Muscle layer of duodenum (tissue), 2 donors: ENCODE measurements around the gene RND2.
"Not testable (repeated sequence)": the region's sequence is repeated elsewhere in the genome, so short reads cannot be mapped to it uniquely, and the experiment has no call there.

Experiments
- H3K27ac ChIP-seq: one replicate; pipeline ENCODE4 v1.7.0; 2013; ENCODE audit warnings: mild to moderate bottlenecking, low read length
- H3K27me3 ChIP-seq: one replicate; pipeline ENCODE4 v1.7.0; 2013; ENCODE audit warnings: low read depth, mild to moderate bottlenecking, control low read depth, low read length
- H3K36me3 ChIP-seq, 2 donors: one replicate each; pipeline ENCODE4 v1.7.0; 2013; ENCODE audit warnings: low read length in 2 of 2, control low read depth in 1 of 2, mild to moderate bottlenecking in 1 of 2; ENCODE audit not compliant: insufficient read depth in 2 of 2, control insufficient read depth in 1 of 2
- H3K4me1 ChIP-seq, 2 donors: one replicate each; pipeline ENCODE4 v1.7.0; 2013; ENCODE audit warnings: low read length in 2 of 2, mild to moderate bottlenecking in 2 of 2, control low read depth in 1 of 2, moderate library complexity in 1 of 2; ENCODE audit not compliant: insufficient read depth in 2 of 2, control insufficient read depth in 1 of 2
- H3K4me3 ChIP-seq, 2 donors: one replicate each; pipeline ENCODE4 v1.7.0; 2013; ENCODE audit warnings: low read length in 2 of 2, low read depth in 1 of 2, mild to moderate bottlenecking in 1 of 2
- H3K9me3 ChIP-seq, 2 donors: one replicate each; pipeline ENCODE4 v1.7.0; 2013; ENCODE audit warnings: low read length in 2 of 2, control low read depth in 1 of 2, mild to moderate bottlenecking in 1 of 2; ENCODE audit not compliant: control insufficient read depth in 1 of 2
- donor health status: healthy.

Gene RND2, protein sequence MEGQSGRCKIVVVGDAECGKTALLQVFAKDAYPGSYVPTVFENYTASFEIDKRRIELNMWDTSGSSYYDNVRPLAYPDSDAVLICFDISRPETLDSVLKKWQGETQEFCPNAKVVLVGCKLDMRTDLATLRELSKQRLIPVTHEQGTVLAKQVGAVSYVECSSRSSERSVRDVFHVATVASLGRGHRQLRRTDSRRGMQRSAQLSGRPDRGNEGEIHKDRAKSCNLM

DNA sequence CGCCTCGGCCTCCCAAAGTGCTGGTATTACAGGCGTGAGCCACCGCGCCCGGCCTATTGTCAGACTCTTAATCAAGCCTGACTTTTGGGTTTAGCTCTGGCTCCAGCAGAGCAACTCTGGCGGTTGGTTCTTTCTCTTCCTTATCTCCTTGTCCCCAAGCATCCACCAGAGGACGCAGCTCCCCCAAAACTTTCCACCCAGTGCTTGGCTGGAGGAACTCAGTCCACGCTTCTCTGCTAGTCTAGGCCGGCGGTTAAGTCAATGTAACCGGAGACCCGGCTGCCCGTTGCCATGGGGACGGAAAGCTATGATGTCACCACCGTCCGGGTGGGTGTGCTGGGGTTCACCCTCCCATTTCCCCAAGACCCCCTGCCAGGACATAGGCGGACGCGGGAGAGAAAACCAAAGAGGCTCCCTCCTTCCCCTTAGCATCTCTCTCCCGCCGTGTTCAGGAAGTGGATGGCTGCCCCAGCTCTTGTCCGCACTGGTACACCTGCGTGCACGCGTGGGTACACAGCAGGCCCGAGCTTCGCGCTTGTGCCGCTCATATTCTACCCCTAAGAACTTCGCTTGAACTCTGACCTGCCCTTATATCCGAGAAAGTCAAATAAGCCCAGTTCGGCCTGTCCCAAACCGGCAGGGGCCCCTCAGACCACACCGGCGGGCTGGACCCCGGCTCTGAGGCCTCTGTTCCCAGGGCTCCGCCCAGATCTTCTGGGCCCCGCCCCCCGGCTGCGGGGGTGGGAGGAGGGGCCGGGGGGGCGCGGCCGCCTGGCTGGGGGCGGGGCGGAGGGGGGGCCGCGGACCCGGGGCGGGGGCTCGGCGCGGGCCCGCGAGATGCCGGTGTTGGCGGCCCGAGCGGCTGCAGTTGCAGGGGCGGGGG is at the start of gene RND2:
TSS of gene RND2 (plus strand) at position 825 of the 883 bp plus-strand sequence. CDS start 117 bp downstream, outside the sequence.
- H3K4me1 ChIP-seq = peaks cover 3 to 9% of the 10 kb centered on the region in 2 donors
- no peaks in the 10 kb centered on the region for H3K27me3 ChIP-seq
- peaks cover 0 to 4% of the 10 kb centered on the region in 2 donors for H3K36me3 ChIP-seq
- peak within 1 kb of the TSS; percentile 56 for H3K27ac ChIP-seq
- H3K9me3 ChIP-seq = no peaks in the 10 kb centered on the region
- H3K4me3 ChIP-seq = peak within 1 kb of the TSS; percentile 68 to 79

DNA sequence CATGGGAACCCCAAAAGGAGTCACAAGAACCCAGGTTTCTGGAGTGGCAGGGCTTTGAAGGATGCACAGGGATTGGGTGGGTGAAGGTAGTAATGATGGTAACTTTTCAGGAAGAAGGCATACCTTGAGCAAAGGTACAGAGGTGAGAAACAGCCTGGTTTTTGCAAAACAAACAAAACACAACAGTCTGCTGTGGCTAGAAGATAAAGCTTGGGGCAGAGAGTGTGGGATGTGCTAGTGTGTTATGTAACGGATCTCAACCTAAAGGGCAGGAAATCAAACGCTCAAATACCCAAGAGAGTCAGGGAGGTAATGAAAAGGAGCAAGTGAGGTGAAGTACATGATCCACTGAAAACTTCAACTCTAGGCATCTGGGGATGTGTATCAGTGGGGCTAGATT is 49.8 kb upstream of the RND2 start:
- Histone ChIP-seq H3K36me3 (no peaks in the 10 kb centered on the region), H3K27me3 (no peaks in the 10 kb centered on the region), H3K4me3 (no peak overlapping the region), H3K9me3 (no peaks in the 10 kb centered on the region), H3K27ac (no peak overlapping the region), H3K4me1 (peaks cover 0 to 6% of the 10 kb centered on the region in 2 donors)

DNA sequence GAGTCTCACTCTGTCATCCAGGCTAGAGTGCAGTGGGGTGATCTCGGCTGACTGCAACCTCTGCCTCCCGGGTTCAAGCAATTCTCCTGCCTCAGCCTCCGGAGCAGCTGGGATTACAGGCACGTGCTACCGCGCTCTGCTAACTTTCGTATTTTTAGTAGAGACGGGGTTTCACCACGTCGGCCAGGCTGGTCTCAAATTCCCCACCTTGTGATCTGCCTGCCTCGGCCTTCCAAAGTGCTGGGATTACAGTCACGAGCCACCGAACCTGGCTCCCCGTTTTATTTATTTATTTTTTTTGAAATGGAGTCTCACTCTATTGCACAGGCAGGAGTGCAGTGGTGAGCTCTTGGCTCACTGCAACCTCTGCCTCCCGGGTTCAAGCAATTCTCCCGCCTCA is 49.3 kb upstream of the RND2 start:
- H3K27ac ChIP-seq, H3K36me3 ChIP-seq, H3K4me3 ChIP-seq, H3K27me3 ChIP-seq, H3K9me3 ChIP-seq, H3K4me1 ChIP-seq: not testable (repeated sequence)

DNA sequence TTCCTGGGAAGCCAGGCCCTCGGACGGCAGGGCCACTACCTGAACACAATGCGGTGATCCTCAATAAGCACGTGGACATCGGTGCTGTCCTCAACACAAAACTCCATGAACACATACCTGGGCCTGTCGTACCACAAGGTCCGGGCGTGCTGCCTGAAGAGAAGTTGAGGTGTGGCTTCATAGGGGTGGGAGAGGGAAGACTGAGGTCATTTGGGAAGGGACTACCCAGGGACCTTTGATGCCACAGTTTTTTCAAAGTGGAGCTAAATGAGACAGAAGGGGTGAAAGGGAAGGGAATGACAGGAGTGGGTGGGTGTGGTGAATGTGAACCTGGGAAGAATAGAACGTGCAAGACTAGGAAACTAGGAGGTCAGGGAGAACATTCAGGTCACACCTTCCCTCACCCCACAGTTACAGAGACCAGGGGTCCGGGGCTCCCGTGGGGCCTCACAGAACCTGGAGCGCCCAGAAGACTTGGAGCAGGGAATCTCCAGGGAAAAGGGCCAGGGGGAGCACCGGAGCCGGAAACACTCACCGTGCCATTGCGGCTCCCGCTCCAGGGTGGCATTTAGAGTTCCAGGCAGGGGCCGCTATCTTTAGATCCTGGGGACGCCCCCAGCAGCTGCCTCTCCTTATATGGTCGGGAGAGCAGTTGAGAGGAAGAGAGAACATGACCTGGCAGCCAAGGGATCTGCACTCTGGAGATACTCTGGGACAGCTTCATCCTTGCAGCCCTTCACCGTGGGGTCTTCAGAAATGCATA is 45.3 kb upstream of the RND2 start, which contains the start of gene PTGES3L:
TSS of gene PTGES3L (minus strand) at position 570 of the 763 bp plus-strand sequence. CDS start at position 543, 27 bp downstream.
- H3K27me3 ChIP-seq = no peaks in the 10 kb centered on the region
- no peaks in the 10 kb centered on the region for H3K9me3 ChIP-seq
- no peaks in the 10 kb centered on the region for H3K36me3 ChIP-seq
- peak within 1 kb of the TSS; percentile 82 to 97 for H3K4me3 ChIP-seq
- peaks cover 0 to 23% of the 10 kb centered on the region in 2 donors for H3K4me1 ChIP-seq
- peak within 1 kb of the TSS; percentile 71 for H3K27ac ChIP-seq

DNA sequence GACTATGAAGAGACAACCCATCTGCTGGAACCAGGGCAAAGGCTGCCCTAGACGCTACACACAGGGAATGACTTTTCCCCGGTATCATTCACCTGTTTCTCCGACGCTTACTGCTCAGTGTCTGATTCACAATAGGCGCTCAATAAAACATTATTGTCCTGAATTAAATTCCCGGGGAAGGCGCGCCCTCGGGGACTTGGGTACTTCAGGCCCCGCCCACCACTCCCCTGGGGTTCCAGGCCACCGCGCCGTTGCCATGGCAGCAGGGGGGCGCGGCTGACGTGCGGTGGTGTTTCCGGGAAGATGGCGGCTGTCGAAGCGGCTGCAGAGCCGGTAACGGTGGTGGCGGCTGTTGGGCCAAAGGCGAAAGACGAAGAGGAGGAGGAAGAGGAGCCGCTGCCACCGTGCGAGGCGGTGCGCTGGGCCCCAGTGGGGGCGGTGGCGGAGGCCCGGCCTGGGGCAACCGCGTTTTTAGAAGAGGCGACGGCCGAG is 44.7 kb upstream of the RND2 start, which contains the start of gene RUNDC1:
TSS of gene RUNDC1 (plus strand) at position 292 of the 492 bp plus-strand sequence. CDS start at position 304, 12 bp downstream.
- H3K9me3 ChIP-seq = no peaks in the 10 kb centered on the region
- no peaks in the 10 kb centered on the region for H3K36me3 ChIP-seq
- peaks cover 0 to 23% of the 10 kb centered on the region in 2 donors for H3K4me1 ChIP-seq
- peak within 1 kb of the TSS; percentile 71 for H3K27ac ChIP-seq
- peak within 1 kb of the TSS; percentile 82 to 97 for H3K4me3 ChIP-seq
- H3K27me3 ChIP-seq = no peaks in the 10 kb centered on the region

DNA sequence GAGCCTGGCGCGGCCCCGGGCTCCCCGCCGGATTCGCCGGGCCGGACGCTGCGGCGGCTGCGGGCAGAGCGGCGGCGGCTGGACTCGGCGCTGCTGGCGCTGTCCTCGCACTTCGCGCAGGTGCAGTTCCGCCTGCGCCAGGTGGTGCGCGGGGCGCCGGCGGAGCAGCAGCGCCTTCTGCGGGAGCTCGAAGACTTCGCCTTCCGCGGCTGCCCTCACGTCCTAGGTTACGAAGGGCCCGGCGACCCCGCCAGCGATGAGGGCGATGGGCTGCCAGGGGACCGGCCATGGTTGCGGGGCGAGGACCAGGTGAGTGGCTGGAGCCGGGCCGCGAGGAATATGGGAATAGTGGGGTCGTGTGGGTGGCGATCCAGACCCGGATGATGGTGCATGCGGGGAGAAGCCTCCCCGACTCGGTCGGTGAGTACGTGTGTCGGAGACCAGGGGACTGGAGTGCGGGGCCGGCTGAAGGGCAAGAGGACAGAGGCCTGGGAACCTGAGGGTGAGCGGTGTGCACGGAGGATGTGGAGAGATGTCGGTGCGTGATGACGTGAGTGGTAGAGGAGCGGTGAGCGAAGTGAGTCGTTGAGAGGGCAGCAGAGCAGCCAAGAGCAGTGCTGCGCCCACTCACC is 44.1 kb upstream of the RND2 start:
- Histone ChIP-seq H3K9me3 (no peaks in the 10 kb centered on the region), H3K27me3 (no peaks in the 10 kb centered on the region), H3K36me3 (no peaks in the 10 kb centered on the region), H3K27ac (peak overlapping the region; percentile 71), H3K4me3 (peak overlapping the region; percentile 82 to 97), H3K4me1 (peaks cover 0 to 25% of the 10 kb centered on the region in 2 donors)

DNA sequence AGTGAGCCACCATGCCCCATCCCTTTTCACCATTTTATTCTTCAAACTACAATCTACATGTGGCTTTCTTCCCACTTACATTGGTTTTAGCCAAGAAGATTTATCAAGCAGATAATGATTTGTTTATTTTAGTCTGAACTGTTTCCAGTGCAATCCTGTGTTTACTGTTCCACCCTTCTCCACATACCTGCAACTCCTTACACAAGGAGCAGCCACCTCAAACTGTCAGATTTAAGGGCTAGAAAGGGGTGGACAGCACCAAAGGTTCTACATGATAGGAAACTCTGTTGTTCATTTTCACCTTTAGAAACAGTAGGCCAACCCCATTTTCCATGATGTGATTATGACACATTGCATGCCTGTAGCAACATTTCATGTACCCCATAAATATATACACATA is 42.8 kb upstream of the RND2 start:
- Histone ChIP-seq H3K9me3 (no peaks in the 10 kb centered on the region), H3K27me3 (no peaks in the 10 kb centered on the region), H3K4me3 (no peak overlapping the region), H3K36me3 (peaks cover 3 to 7% of the 10 kb centered on the region in 2 donors), H3K4me1 (peaks cover 0 to 27% of the 10 kb centered on the region in 2 donors), H3K27ac (no peak overlapping the region)

DNA sequence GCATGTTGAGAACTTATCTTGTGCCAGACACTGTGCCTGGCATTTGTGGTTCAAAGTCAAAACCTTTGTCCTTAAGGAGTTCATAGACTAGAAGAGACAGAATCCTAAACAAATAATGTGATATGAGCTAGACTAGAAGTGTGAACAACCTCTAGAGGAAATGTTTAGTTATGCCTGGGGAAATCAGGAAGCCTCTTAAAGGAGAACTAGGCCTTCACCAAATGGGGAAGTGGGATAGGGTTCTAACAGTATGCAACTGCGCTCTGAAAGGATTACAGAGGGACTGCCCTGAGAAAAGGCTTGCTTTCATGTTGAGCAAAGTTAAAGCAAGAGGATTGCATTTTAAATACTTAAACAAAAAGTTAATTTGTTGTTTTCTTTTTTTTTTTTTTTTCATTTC is 39.8 kb upstream of the RND2 start:
- Histone ChIP-seq H3K4me1 (peaks cover 0 to 21% of the 10 kb centered on the region in 2 donors), H3K36me3 (peaks cover 28 to 32% of the 10 kb centered on the region in 2 donors), H3K9me3 (no peaks in the 10 kb centered on the region), H3K4me3 (no peak overlapping the region), H3K27ac (peak overlapping the region; percentile 36), H3K27me3 (no peaks in the 10 kb centered on the region)

DNA sequence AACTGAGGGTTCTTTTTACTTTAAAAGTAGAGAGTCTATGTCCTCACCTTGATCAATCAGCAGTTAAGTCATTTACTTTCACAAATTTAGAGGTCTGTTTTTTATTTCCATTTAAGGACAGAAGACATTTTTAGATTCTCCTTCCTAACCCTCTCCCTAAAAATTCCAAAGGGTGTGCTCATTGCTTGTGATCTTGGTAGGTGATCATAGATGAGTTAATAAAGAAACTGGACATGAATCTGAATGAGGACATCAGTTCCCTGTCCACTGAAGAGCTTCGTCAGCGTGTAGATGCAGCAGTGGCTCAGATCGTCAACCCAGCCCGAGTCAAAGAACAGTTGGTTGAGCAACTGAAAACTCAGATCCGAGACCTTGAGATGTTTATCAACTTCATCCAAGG is 35.9 kb upstream of the RND2 start:
- H3K9me3 ChIP-seq = no peaks in the 10 kb centered on the region
- H3K27me3 ChIP-seq = no peaks in the 10 kb centered on the region
- no peak overlapping the region for H3K27ac ChIP-seq
- H3K36me3 ChIP-seq = peaks cover 49 to 64% of the 10 kb centered on the region in 2 donors
- no peak overlapping the region for H3K4me3 ChIP-seq
- H3K4me1 ChIP-seq = peaks cover 0 to 4% of the 10 kb centered on the region in 2 donors

DNA sequence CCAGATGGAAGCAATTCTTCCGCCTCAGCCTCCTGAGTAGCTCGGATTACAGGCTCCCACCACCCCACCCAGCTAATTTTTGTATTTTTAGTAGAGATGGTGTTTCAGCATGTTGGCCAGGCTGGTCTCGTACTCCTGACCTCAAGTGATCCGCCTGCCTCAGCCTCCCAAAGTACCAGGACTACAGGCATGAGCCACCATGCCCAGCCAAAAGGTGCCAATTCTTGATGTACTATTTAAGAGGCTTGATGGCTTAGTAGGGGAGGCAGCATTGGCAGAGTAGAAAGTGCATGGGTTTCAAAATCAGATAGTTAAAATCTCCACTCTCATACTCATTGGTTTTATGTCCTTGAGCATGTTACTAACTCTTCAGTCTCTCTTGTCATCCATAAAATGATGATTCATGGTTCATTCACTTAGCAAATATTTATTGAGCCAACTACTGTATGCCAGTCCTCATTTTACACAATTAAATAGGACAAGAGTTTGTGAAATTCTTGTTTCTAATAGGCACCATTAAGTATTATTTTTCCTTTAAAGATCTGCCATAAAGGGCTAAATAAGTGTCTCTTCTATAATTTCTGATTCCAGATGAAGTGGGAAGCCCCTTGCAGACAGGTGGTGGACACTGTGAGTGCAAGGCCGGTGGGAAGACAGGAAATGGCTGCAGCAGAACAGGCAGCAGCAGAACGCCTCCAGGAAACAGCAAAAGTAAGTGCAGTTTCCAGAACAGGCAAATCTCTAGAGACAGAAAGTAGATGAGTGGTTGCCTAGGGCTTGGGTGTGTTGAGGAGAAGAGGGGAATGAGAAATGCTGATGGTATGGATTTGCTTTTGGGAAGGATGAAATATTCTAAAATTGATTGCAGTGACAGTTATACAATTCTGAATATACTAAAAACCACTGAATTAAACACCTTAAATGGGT is 35.0 kb upstream of the RND2 start:
- peaks cover 49 to 64% of the 10 kb centered on the region in 2 donors for H3K36me3 ChIP-seq
- H3K4me3 ChIP-seq = no peak overlapping the region
- H3K27ac ChIP-seq = no peak overlapping the region
- H3K27me3 ChIP-seq = no peaks in the 10 kb centered on the region
- H3K9me3 ChIP-seq = no peaks in the 10 kb centered on the region
- H3K4me1 ChIP-seq = peaks cover 0 to 3% of the 10 kb centered on the region in 2 donors
